Endometrium (tissue), 2 donors: Measurements from ENCODE around the gene UCN.

ENCODE experiments used
- FAIRE-seq: peaks from 2 replicates; lab custom pipeline; 2012; peaks lifted over from hg19 to GRCh38; lab: Jason Lieb, UNC
- donor health status: control.
- donor health status: control.

Gene UCN

DNA sequence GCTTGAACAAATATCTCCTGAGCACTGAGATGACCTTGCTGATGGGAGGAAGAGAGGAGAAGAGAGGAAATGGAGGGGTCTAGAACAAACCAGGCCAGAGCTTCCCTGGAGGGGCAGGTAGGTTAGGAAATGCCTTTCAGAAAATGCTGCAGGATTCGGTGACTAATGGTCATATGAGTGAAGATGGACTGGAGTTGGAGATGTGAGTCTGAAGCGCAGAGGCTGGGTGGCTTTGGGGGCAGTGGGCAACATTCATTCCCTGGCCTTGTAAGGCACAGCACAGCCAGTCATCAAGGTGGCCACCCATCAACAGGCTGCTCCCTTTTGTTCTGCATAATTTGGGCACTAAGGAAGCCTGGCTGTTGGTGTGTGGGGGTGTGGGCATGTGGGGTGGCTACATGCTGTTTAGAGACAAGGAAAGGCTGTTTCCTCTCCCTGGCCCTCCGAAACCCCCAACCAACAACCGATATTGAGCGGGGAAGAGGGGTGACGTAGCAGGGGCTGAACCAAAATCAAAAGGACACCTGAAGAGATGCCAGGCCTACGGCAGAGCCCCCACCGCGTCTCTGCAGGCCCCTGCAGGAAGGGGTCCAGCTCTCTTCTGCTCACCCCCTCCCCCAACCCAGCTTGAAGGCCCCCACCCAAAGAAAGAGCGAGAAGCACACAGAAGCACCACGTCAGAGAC is 46.9 kb downstream of the UCN start:
- no peak for FAIRE-seq

DNA sequence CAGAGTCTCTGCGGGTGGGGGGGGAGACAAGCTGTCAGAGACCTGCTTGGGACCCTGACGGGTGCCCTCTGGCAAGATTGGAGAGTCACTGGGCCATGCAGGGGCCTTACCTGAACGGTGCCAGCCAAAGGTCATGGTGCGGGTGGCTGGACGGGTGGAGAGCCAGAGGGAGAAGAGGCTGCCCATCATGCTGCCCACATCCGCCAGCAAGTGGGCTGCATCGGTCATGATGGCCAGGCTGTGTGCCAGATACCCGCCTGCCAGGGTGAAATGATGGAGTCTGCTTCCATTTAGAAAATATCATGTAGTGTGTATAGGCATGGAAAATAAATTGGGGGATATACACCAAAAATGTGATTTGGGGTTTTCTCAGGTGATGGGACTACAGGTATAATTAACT is 50.2 kb downstream of the UCN start:
- FAIRE-seq: no peak
